Sigmoid colon (tissue), 7 donors: Measurements from ENCODE around the gene SLC36A4. TPM values are rescaled to one million over a fixed set of nuclear protein-coding genes. Genes with fewer than 3 reads are reported as not detected.

Experiments
- DNase-seq: peaks from one replicate; pipeline ENCODE4 v3.0.0-alpha.2; 2019
- H3K27ac ChIP-seq, 4 donors: fragments of 200-600 bp; sonication (generic); one replicate each; pipeline ENCODE4 v1.5.1; 2016 to 2019; ENCODE audit warnings: mild to moderate bottlenecking in 1 of 4
- H3K27me3 ChIP-seq, 3 donors: fragments of 200-600 bp; sonication (generic); one replicate each; pipeline ENCODE4 v1.5.1; 2019; ENCODE audit warnings: mild to moderate bottlenecking in 1 of 3
- H3K36me3 ChIP-seq, 4 donors: fragments of 200-600 bp; sonication (generic); one replicate each; pipeline ENCODE4 v1.5.1; 2016 to 2019
- H3K4me1 ChIP-seq, 4 donors: fragments of 200-600 bp; sonication (generic); one replicate each; pipeline ENCODE4 v1.5.1; 2017 to 2019
- H3K4me3 ChIP-seq, 4 donors: fragments of 200-600 bp; sonication (generic); one replicate each; pipeline ENCODE4 v1.5.1; 2017 to 2019; ENCODE audit warnings: mild to moderate bottlenecking in 2 of 4, moderate library complexity in 1 of 4
- H3K9me3 ChIP-seq, 4 donors: fragments of 200-600 bp in 3 of 4; sonication (generic) in 3 of 4; one replicate each; pipeline versions ENCODE4 v1.5.1 to v1.6.1; 2013 to 2019
- EP300 ChIP-seq, 4 donors: sonication (generic); formaldehyde crosslinking; IDR thresholded peaks; one replicate each; pipeline ENCODE4 v1.6.1; 2017; ENCODE audit warnings: antibody characterized with exemption in 4 of 4
- POLR2A ChIP-seq, 2 donors: fragments of 450-650 bp; IDR thresholded peaks; one replicate each; pipeline ENCODE4 v1.6.1; 2016; ENCODE audit warnings: antibody characterized with exemption in 2 of 2, mild to moderate bottlenecking in 2 of 2, moderate library complexity in 2 of 2
- POLR2AphosphoS5 ChIP-seq, 4 donors: sonication (generic); formaldehyde crosslinking; IDR thresholded peaks; one replicate each; pipeline ENCODE4 v1.6.1; 2017; ENCODE audit warnings: antibody characterized with exemption in 4 of 4
- WGBS, 2 donors: extraction: QIAGEN DNeasy Blood & Tissue Kit; methylation state at CpG; one replicate each; pipeline ENCODE4 v1.1.7; 2013; 5-methylcytosine and 5-hydroxymethylcytosine counted together
- intact Hi-C: fragments of 100-400 bp; cut with DNase I; formaldehyde crosslinking; loops from one replicate; pipeline ENCODE4 v1.15.1; 2023
- polyA plus RNA-seq, 3 donors: library from polyadenylated mRNA; stranded (reverse); fragments of 200-250 nt; gene quantifications; one replicate each; pipeline ENCODE4 v1.2.3, GENCODE V29; 2013
- total RNA-seq, 4 donors: library from RNA; depleted of rRNA; stranded (reverse); fragments of >200 nt; gene quantifications; one replicate each; pipeline ENCODE4 v1.1.0, GENCODE V29; 2016
- TF ChIP-seq, protein P1 (sequence below), 4 experiments: fragments of 450-650 bp in 3 of 4; fragments of 200-600 bp in 1 of 4; IDR thresholded peaks; one replicate each; pipeline ENCODE4 v1.5.1; 2016 to 2019; ENCODE audit warnings: antibody characterized with exemption in 4 of 4, mild to moderate bottlenecking in 3 of 4, moderate library complexity in 2 of 4
- donor health status: healthy with polysubstance abuse.
- donor health status: Bipolar disorder and iron deficiency.
- donor health status: healthy.

The SLC36A4 gene
- total and polyA plus RNA-seq, 7 donors, result 4.2 to 17.7 (median 14.6) TPM

DNA sequence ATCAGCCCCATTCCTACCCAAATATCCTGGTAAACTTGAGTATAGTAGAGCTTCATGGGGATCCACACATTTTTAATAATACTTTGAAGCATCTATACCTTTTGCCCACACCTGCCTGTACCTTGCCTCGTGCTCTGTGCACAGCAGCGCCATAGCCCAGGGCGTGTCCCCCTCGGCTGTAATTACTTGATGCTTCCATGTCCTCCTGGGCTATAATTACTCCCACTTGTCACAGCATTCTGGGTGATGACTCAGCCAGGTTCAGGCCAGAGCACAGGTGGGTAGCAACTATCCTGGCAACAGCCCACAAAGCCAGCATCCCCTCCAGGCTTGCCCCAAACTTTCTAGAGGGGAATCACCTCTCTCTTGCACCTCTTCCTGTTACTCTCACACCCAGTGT lies 23.7 kb upstream of the SLC36A4 start:
- H3K27ac ChIP-seq, result no peak overlapping the region
- intact Hi-C loops, result no loop called here
- no peak overlapping the region for H3K4me3 ChIP-seq
- H3K9me3 ChIP-seq, result no peaks in the 10 kb centered on the region
- no peaks in the 10 kb centered on the region for H3K27me3 ChIP-seq
- no peaks in the 10 kb centered on the region for H3K4me1 ChIP-seq
- no peak for DNase-seq
- TF ChIP-seq EP300 (IDR thresholded peaks at IDR 0.05) (no peak), POLR2A (IDR thresholded peaks at IDR 0.05) (no peak), POLR2AphosphoS5 (IDR thresholded peaks at IDR 0.05) (no peak)
- TF ChIP-seq, protein P1, sequence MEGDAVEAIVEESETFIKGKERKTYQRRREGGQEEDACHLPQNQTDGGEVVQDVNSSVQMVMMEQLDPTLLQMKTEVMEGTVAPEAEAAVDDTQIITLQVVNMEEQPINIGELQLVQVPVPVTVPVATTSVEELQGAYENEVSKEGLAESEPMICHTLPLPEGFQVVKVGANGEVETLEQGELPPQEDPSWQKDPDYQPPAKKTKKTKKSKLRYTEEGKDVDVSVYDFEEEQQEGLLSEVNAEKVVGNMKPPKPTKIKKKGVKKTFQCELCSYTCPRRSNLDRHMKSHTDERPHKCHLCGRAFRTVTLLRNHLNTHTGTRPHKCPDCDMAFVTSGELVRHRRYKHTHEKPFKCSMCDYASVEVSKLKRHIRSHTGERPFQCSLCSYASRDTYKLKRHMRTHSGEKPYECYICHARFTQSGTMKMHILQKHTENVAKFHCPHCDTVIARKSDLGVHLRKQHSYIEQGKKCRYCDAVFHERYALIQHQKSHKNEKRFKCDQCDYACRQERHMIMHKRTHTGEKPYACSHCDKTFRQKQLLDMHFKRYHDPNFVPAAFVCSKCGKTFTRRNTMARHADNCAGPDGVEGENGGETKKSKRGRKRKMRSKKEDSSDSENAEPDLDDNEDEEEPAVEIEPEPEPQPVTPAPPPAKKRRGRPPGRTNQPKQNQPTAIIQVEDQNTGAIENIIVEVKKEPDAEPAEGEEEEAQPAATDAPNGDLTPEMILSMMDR (IDR thresholded peaks at IDR 0.05), result no peak
- H3K36me3 ChIP-seq, result no peaks in the 10 kb centered on the region
- 18 to 69% methylated on average over 4 of the region's 4 CpGs for WGBS, 2 donors

DNA sequence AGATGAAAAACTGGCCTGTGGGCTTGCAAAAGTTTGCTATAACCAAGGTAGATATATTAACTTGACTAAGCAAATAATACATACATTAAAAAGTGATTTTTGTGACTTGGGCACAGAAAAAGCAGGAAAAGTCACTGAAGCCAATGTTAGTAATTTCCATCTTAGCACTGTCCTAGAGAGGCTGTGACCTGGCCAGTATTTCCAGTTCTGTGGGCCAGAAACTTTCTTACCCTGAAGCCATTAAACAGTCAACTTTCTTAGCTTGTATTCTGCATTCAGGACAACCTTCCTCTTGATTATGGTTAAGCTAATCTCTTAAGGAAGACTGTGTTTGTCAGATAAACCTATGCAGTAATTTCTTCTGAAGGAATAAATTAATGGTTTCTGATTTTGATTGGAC lies 22.3 kb upstream of the SLC36A4 start:
- no peaks in the 10 kb centered on the region for H3K4me1 ChIP-seq
- no peak overlapping the region for H3K4me3 ChIP-seq
- H3K9me3 ChIP-seq, result no peaks in the 10 kb centered on the region
- H3K27ac ChIP-seq, result no peak overlapping the region
- no peaks in the 10 kb centered on the region for H3K27me3 ChIP-seq
- no peak for DNase-seq
- intact Hi-C loops, result no loop called here
- TF ChIP-seq, protein P1 (IDR thresholded peaks at IDR 0.05), result no peak
- TF ChIP-seq POLR2A (IDR thresholded peaks at IDR 0.05) (no peak), EP300 (IDR thresholded peaks at IDR 0.05) (no peak), POLR2AphosphoS5 (IDR thresholded peaks at IDR 0.05) (no peak)
- no peaks in the 10 kb centered on the region for H3K36me3 ChIP-seq

DNA sequence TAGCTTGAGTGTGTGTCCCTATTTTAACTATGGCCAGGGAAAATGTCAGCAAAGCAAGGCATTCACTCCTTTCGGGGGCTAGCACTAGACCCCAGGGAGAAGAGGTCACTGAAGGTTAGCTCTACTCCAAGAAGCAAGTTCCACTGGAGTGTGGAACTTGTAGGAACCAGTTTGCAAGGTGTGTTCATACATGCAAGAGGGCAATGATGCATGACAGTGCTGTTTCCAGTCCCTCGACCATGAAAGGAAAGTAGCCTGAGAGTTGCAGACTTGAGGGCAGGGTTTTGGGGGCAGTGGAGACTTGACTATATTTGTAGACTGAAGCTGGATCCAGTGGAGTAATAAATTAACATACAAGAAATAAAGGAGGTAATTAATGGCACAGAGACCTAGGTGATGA lies 21.6 kb upstream of the SLC36A4 start:
- Histone ChIP-seq H3K4me1 (no peaks in the 10 kb centered on the region), H3K27me3 (no peaks in the 10 kb centered on the region), H3K9me3 (no peaks in the 10 kb centered on the region), H3K4me3 (no peak overlapping the region), H3K36me3 (no peaks in the 10 kb centered on the region), H3K27ac (no peak overlapping the region)
- WGBS, 2 donors, result 73 to 86% methylated on average over 2 of the region's 2 CpGs
- DNase-seq, result no peak
- TF ChIP-seq EP300 (IDR thresholded peaks at IDR 0.05), result no peak
- TF ChIP-seq POLR2A (IDR thresholded peaks at IDR 0.05), result no peak
- TF ChIP-seq, protein P1 (IDR thresholded peaks at IDR 0.05), result no peak
- TF ChIP-seq POLR2AphosphoS5 (IDR thresholded peaks at IDR 0.05), result no peak
- intact Hi-C loops, result no loop called here

GRCh38 chr11:93216511-93217101 lies 18.8 kb upstream of the SLC36A4 start:
- intact Hi-C loops, result no loop called here
- DNase-seq, result no peak
- Histone ChIP-seq H3K4me1 (no peaks in the 10 kb centered on the region), H3K9me3 (no peaks in the 10 kb centered on the region), H3K4me3 (no peak overlapping the region), H3K36me3 (no peaks in the 10 kb centered on the region), H3K27ac (no peak overlapping the region), H3K27me3 (no peaks in the 10 kb centered on the region)
- TF ChIP-seq, protein P1 (IDR thresholded peaks at IDR 0.05), result no peak
- no peak for TF ChIP-seq EP300 (IDR thresholded peaks at IDR 0.05)
- 10 to 38% methylated on average over 5 of the region's 5 CpGs for WGBS, 2 donors

- intact Hi-C loops, result no loop called here
- Histone ChIP-seq H3K27me3 (no peaks in the 10 kb centered on the region), H3K27ac (no peak overlapping the region), H3K4me3 (no peak overlapping the region), H3K36me3 (no peaks in the 10 kb centered on the region), H3K9me3 (peaks cover 0 to 3% (median 0%) of the 10 kb centered on the region in 4 donors), H3K4me1 (no peaks in the 10 kb centered on the region)
- DNase-seq, result no peak
- TF ChIP-seq, protein P1 (IDR thresholded peaks at IDR 0.05), result no peak
- TF ChIP-seq POLR2AphosphoS5 (IDR thresholded peaks at IDR 0.05) (no peak), POLR2A (IDR thresholded peaks at IDR 0.05) (no peak), EP300 (IDR thresholded peaks at IDR 0.05) (no peak)
Measured at GRCh38 chr11:93213622-93214021, 15.8 kb upstream of the SLC36A4 start.
